Glutamatergic neuron (in vitro differentiated cells): ENCODE measurements around the gene SMPDL3B. TPM values are rescaled to one million over a fixed set of nuclear protein-coding genes. Genes with fewer than 3 reads are reported as not detected.
A peak's percentile ranks its signal among the peaks of the same experiment; 100 is the strongest.

ENCODE experiments used
- DNase-seq: peaks from one replicate; pipeline ENCODE4 v3.0.0; 2022
- H3K27ac Mint-ChIP-seq: one replicate; pipeline ENCODE4 v1.8.0; 2020; ENCODE audit warnings: mild to moderate bottlenecking, mixed read lengths, inconsistent platforms; ENCODE audit not compliant: unreplicated experiment
- H3K27me3 Mint-ChIP-seq: one replicate; pipeline ENCODE4 v1.8.0; 2020; ENCODE audit warnings: mild to moderate bottlenecking, moderate library complexity, mixed read lengths, inconsistent platforms; ENCODE audit not compliant: unreplicated experiment
- H3K36me3 Mint-ChIP-seq: one replicate; pipeline ENCODE4 v1.8.0; 2020; ENCODE audit warnings: mild to moderate bottlenecking, mixed read lengths, inconsistent platforms; ENCODE audit not compliant: unreplicated experiment
- H3K4me1 Mint-ChIP-seq: one replicate; pipeline ENCODE4 v1.8.0; 2020; ENCODE audit warnings: mild to moderate bottlenecking, low read depth, mixed read lengths, inconsistent platforms; ENCODE audit not compliant: unreplicated experiment
- H3K4me3 Mint-ChIP-seq: one replicate; pipeline ENCODE4 v1.8.0; 2020; ENCODE audit warnings: mild to moderate bottlenecking, mixed read lengths, inconsistent platforms; ENCODE audit not compliant: unreplicated experiment
- H3K9me3 Mint-ChIP-seq: one replicate; pipeline ENCODE4 v1.8.0; 2020; ENCODE audit warnings: mild to moderate bottlenecking, moderate library complexity, mixed read lengths, inconsistent platforms; ENCODE audit not compliant: unreplicated experiment
- total RNA-seq: library from RNA; stranded (reverse); fragmentation: NEBNext Ultra II Directional; extraction: Animal tissue kit (Norgen Biotek cat#: 25700); gene quantifications from one replicate; pipeline ENCODE4 v1.2.1, GENCODE V29; 2021; ENCODE audit not compliant: unreplicated experiment
- TF ChIP-seq, protein P1 (sequence below): fragments of 200-600 bp; sonication (generic); IDR thresholded peaks from one replicate; pipeline ENCODE4 v1.5.0; 2021; ENCODE audit not compliant: partially characterized antibody, unreplicated experiment

Gene SMPDL3B
- total RNA-seq, 1 donor from 2014 or later = not detected

- peaks cover 4% of the 10 kb centered on the region for H3K9me3 Mint-ChIP-seq
- DNase-seq = no peak
- peaks cover 2% of the 10 kb centered on the region for H3K27me3 Mint-ChIP-seq
- TF ChIP-seq, protein P1, sequence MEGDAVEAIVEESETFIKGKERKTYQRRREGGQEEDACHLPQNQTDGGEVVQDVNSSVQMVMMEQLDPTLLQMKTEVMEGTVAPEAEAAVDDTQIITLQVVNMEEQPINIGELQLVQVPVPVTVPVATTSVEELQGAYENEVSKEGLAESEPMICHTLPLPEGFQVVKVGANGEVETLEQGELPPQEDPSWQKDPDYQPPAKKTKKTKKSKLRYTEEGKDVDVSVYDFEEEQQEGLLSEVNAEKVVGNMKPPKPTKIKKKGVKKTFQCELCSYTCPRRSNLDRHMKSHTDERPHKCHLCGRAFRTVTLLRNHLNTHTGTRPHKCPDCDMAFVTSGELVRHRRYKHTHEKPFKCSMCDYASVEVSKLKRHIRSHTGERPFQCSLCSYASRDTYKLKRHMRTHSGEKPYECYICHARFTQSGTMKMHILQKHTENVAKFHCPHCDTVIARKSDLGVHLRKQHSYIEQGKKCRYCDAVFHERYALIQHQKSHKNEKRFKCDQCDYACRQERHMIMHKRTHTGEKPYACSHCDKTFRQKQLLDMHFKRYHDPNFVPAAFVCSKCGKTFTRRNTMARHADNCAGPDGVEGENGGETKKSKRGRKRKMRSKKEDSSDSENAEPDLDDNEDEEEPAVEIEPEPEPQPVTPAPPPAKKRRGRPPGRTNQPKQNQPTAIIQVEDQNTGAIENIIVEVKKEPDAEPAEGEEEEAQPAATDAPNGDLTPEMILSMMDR = no peak
- H3K36me3 Mint-ChIP-seq = no peaks in the 10 kb centered on the region
- peaks cover 12% of the 10 kb centered on the region for H3K4me1 Mint-ChIP-seq
- peak overlapping the region; percentile 33 for H3K27ac Mint-ChIP-seq
- peak overlapping the region; percentile 67 for H3K4me3 Mint-ChIP-seq
These were observed 26.2 kb downstream of the SMPDL3B start for GRCh38 chr1:27960762-27961645.

DNA sequence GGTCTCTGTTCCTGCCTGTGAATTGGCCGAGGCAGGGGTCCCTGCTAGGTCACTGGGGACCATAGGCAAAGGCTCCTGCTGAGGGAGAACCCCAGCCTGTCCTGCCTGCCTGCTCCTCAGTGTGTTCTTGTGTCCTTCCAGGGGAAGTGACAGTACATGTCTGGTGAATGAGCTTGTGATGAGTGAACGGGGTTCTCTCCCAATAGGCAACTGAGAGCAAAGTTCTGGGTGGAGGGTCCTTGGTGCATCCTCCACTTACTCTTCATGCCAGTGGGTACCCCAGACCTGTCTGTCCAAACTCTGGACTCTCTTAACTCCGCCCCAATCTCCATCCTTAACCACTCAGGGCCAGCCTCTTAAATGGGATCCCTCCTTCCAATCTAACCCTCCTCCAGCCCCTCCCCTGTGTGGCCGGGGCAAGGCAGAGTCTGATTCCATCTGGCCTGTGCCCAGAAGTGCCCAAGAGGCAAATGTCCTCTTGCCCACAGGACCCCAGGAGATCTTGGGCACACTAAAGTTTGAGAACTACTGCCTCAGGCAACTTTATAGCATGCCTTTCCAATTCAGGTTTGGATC, 26.9 kb downstream of the SMPDL3B start:
- peaks cover 2% of the 10 kb centered on the region for H3K27me3 Mint-ChIP-seq
- H3K36me3 Mint-ChIP-seq = no peaks in the 10 kb centered on the region
- H3K4me1 Mint-ChIP-seq = peaks cover 17% of the 10 kb centered on the region
- H3K9me3 Mint-ChIP-seq = peaks cover 4% of the 10 kb centered on the region
- peak overlapping the region; percentile 67 for H3K4me3 Mint-ChIP-seq
- peak overlapping the region; percentile 55 for H3K27ac Mint-ChIP-seq
- TF ChIP-seq, protein P1 = no peak
- no peak for DNase-seq

DNA sequence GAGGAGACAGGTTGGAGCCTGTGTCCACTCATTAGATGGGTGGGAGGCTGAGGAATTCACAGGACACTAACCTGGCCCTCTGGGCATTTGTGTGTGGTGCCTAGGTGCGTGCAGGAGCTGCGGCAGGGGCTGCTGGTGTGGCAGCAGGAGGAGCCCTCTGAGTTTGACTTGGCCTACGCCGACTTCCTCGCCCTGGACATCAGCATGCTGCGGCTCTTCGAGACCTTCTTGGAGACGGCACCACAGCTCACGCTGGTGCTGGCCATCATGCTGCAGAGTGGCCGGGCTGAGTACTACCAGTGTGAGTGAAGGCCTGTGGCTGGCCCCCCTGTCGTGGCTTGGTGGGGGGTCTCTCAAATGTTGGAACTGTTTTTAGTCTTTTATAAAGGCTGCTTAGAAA, 28.6 kb downstream of the SMPDL3B start:
- no peak for DNase-seq
- H3K36me3 Mint-ChIP-seq = no peaks in the 10 kb centered on the region
- no peak overlapping the region for H3K4me3 Mint-ChIP-seq
- H3K9me3 Mint-ChIP-seq = peaks cover 4% of the 10 kb centered on the region
- TF ChIP-seq, protein P1 = no peak
- H3K27ac Mint-ChIP-seq = no peak overlapping the region
- peaks cover 28% of the 10 kb centered on the region for H3K4me1 Mint-ChIP-seq
- peaks cover under 1% of the 10 kb centered on the region for H3K27me3 Mint-ChIP-seq

GRCh38 chr1:27966402-27967105, 31.8 kb downstream of the SMPDL3B start:
- H3K9me3 Mint-ChIP-seq = peaks cover 6% of the 10 kb centered on the region
- H3K4me3 Mint-ChIP-seq = peak overlapping the region; percentile 50
- H3K4me1 Mint-ChIP-seq = peaks cover 46% of the 10 kb centered on the region
- H3K27me3 Mint-ChIP-seq = peaks cover 3% of the 10 kb centered on the region
- TF ChIP-seq, protein P1 = no peak
- H3K36me3 Mint-ChIP-seq = no peaks in the 10 kb centered on the region
- H3K27ac Mint-ChIP-seq = no peak overlapping the region
- DNase-seq = no peak
